NCI-H82 treated with DMSO at 0.1 percent for 48 hours (cell line): ENCODE results near the gene SPRR2F.

ENCODE experiments used
- DNase-seq: peaks from one replicate; lab custom pipeline; 2025; ENCODE audit not compliant: unreplicated experiment; lab: John Stamatoyannopoulos, UW

The SPRR2F gene

DNA sequence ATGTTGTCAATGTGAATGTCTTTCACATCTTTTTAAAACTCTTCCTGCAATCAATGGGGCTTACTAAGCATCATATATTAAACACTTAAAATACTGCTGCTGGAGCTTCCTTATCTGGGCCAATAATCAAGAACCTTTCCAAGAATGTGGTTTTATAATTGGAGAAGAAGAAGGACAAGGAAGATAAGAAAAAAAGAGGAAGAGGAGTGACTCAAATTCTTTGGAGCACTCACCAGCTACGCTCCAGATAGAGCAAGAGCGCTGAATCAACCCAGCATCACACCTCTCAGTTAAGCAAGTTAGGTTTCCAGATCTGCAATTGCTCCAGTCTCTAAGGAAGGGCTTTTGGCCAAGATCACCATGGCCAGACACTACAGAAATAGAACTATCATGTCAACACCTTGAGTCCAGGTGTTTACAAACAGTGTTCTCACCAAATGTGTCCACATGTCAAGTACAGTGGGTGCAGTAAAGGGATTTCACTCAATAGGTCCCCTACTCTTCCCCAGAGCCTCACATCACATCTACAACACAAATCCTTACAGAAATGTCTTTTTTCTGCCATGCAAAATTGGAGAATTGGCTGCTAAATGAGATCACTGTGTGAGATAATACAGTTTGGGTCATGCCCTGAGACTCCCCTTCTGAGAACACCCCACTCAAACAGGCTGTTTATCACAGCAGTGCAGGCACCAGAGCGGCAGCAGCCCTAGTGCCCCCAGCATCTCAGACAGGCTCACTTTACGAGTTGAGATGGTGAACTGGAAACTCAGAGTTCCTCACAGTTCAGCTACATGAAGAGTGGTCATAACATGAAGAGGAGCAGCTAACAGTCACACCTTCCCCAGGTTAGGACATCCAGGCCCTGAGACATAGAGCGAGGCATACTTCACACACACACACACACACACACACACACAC lies 40.2 kb downstream of the SPRR2F start:
- DNase-seq, result no peak

DNA sequence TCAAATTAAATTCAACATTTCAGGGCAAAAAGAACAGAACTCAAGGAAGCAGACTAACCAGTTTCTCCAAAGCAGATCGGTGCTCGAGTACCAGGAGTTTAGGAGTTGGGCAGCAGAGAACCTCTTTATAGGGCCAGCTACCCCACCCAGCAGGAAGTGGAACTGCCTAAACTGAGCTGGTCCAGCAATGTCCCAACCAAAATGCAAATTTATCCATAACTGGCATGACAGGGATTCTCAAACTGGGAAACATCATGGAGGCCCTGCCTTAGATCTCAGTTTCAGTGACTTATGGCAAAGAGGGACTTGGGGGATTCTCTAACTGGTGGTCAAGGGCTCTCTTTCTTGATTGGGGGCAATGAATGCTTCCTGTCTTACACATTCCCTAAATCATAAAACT lies 41.8 kb downstream of the SPRR2F start, which contains the start of gene SPRR2B:
Gene SPRR2B (minus strand): TSS at position 101 of the 400 bp plus-strand sequence. CDS start 772 bp downstream, outside the sequence.
- DNase-seq, result no peak

DNA sequence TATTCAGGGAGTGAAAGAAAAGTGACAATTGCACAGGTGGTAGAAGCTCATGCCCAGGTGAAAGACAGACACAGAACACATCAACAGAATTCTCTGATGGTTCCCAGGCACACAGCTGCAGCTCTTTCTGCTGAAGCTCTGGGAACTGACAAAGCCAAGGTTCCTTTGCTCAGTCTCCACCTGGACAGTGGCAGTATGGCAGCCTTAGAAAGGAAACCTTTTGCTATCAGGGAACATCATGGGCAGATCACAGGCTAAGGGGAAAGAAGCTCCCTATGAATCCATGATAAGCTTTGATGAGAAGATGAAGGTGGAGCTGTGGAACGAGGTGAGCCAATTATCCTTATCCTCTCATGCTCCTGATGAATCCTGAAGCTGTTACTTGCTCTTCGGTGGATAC lies 43.1 kb downstream of the SPRR2F start:
- DNase-seq, result no peak
